Activated naive CD4-positive, alpha-beta T cell treated with anti-CD3 and anti-CD28 coated beads, Interleukin-2, amount 50 U/mL, for 72 hours (primary cell): ENCODE measurements around the gene ADK. TPM values are rescaled to one million over a fixed set of nuclear protein-coding genes. Genes with fewer than 3 reads are reported as not detected.

ENCODE experiments used
- ATAC-seq, 2 donors: fragments of 150-1000 bp; cut with Tn5 transposase; 2 replicates each; pipeline ENCODE4 v1.10.0; 2021; ENCODE audit warnings: mild to moderate bottlenecking in 2 of 2, moderate library complexity in 2 of 2
- DNase-seq, 2 donors: peaks; one replicate each; pipeline ENCODE4 v3.0.0; 2021 to 2022; ENCODE audit warnings: low spot score in 2 of 2
- H3K27ac Mint-ChIP-seq, 2 donors: one replicate each; pipeline ENCODE4 v1.8.0; 2022; ENCODE audit warnings: mild to moderate bottlenecking in 2 of 2, mixed read lengths in 2 of 2
- H3K36me3 Mint-ChIP-seq, 2 donors: one replicate each; pipeline ENCODE4 v1.8.0; 2022; ENCODE audit warnings: mixed read lengths in 2 of 2
- H3K9me3 Mint-ChIP-seq, 2 donors: one replicate each; pipeline ENCODE4 v1.8.0; 2022; ENCODE audit warnings: mixed read lengths in 2 of 2
- total RNA-seq, 2 donors: library from RNA; stranded (reverse); gene quantifications; one replicate each; pipeline ENCODE4 v1.2.3, GENCODE V29; 2022

Gene ADK
- total RNA-seq, 2 donors from 2014 or later: 52.0 to 53.3 TPM

- Mint-ChIP-seq H3K36me3 (no peaks in the 10 kb centered on the region), H3K9me3 (no peaks in the 10 kb centered on the region), H3K27ac (peak overlapping the region in 1 of 2 donors; percentile 7)
- ATAC-seq (no peak), DNase-seq (no peak)
Observed at GRCh38 chr10:74704629-74705357, 553.8 kb downstream of the ADK start.

GRCh38 chr10:74705358-74705980 lies 554.4 kb downstream of the ADK start:
- Mint-ChIP-seq H3K36me3 (no peaks in the 10 kb centered on the region), H3K9me3 (no peaks in the 10 kb centered on the region), H3K27ac (peak overlapping the region in 1 of 2 donors; percentile 7)
- ATAC-seq: no peak
- DNase-seq: no peak

- DNase-seq (no peak), ATAC-seq (no peak)
- Mint-ChIP-seq H3K27ac (no peak overlapping the region), H3K9me3 (no peaks in the 10 kb centered on the region), H3K36me3 (peaks cover 0 to 6% of the 10 kb centered on the region in 2 donors)
Observed at GRCh38 chr10:74706966-74707365, 555.9 kb downstream of the ADK start.

- DNase-seq: no peak
- Mint-ChIP-seq H3K27ac (no peak overlapping the region), H3K36me3 (peaks cover 0 to 6% of the 10 kb centered on the region in 2 donors), H3K9me3 (no peaks in the 10 kb centered on the region)
- ATAC-seq: no peak
Observed at GRCh38 chr10:74708246-74708645, 557.2 kb downstream of the ADK start.

GRCh38 chr10:74718208-74718607 lies 567.2 kb downstream of the ADK start:
- Mint-ChIP-seq H3K9me3 (peaks cover 24 to 33% of the 10 kb centered on the region in 2 donors), H3K36me3 (peaks cover 31 to 37% of the 10 kb centered on the region in 2 donors), H3K27ac (no peak overlapping the region)
- no peak for ATAC-seq
- DNase-seq: no peak

GRCh38 chr10:74728225-74728624 lies 577.2 kb downstream of the ADK start:
- ATAC-seq (no peak), DNase-seq (no peak)
- H3K36me3 Mint-ChIP-seq: peaks cover 0 to 6% of the 10 kb centered on the region in 2 donors
- H3K27ac Mint-ChIP-seq: no peak overlapping the region
- H3K9me3 Mint-ChIP-seq: peaks cover 0 to 10% of the 10 kb centered on the region in 2 donors

GRCh38 chr10:74730246-74730645 lies 579.2 kb downstream of the ADK start:
- H3K27ac Mint-ChIP-seq: no peak overlapping the region
- no peaks in the 10 kb centered on the region for H3K36me3 Mint-ChIP-seq
- peaks cover 4 to 5% of the 10 kb centered on the region in 2 donors for H3K9me3 Mint-ChIP-seq
- ATAC-seq (no peak), DNase-seq (no peak)

- H3K36me3 Mint-ChIP-seq: no peaks in the 10 kb centered on the region
- DNase-seq: no peak
- no peak for ATAC-seq
Observed at GRCh38 chr10:74733612-74734011, 582.6 kb downstream of the ADK start.

GRCh38 chr10:74736029-74736428 lies 585.0 kb downstream of the ADK start:
- no peaks in the 10 kb centered on the region for H3K36me3 Mint-ChIP-seq
- H3K27ac Mint-ChIP-seq: no peak overlapping the region
- no peak for ATAC-seq
- no peak for DNase-seq
- peaks cover 0 to 5% of the 10 kb centered on the region in 2 donors for H3K9me3 Mint-ChIP-seq

More at GRCh38 chr10:74733612-74734011, 582.6 kb downstream of the ADK start:
- Mint-ChIP-seq H3K9me3 (peaks cover 4 to 5% of the 10 kb centered on the region in 2 donors), H3K27ac (no peak overlapping the region)

- ATAC-seq (no peak), DNase-seq (no peak)
- H3K36me3 Mint-ChIP-seq: no peaks in the 10 kb centered on the region
- H3K9me3 Mint-ChIP-seq: peaks cover 0 to 5% of the 10 kb centered on the region in 2 donors
- no peak overlapping the region for H3K27ac Mint-ChIP-seq
Observed at GRCh38 chr10:74738052-74738451, 587.0 kb downstream of the ADK start.

GRCh38 chr10:74738542-74738941 lies 587.5 kb downstream of the ADK start:
- Mint-ChIP-seq H3K27ac (peak overlapping the region; percentile 58 to 84), H3K9me3 (peaks cover 0 to 4% of the 10 kb centered on the region in 2 donors), H3K36me3 (no peaks in the 10 kb centered on the region)
- DNase-seq (no peak), ATAC-seq (no peak)

GRCh38 chr10:74738985-74739567 lies 588.1 kb downstream of the ADK start:
- ATAC-seq (peak; percentile 49 to 91), DNase-seq (peak in 1 of 2 donors; percentile 61)
- Mint-ChIP-seq H3K9me3 (no peaks in the 10 kb centered on the region), H3K36me3 (no peaks in the 10 kb centered on the region), H3K27ac (peak overlapping the region; percentile 58 to 84)

GRCh38 chr10:74743401-74743800 lies 592.4 kb downstream of the ADK start:
- no peaks in the 10 kb centered on the region for H3K9me3 Mint-ChIP-seq
- ATAC-seq (no peak), DNase-seq (no peak)
- no peaks in the 10 kb centered on the region for H3K36me3 Mint-ChIP-seq
- peak overlapping the region in 1 of 2 donors; percentile 85 for H3K27ac Mint-ChIP-seq

- ATAC-seq: no peak
- no peak overlapping the region for H3K27ac Mint-ChIP-seq
- DNase-seq: no peak
- H3K36me3 Mint-ChIP-seq: no peaks in the 10 kb centered on the region
- no peaks in the 10 kb centered on the region for H3K9me3 Mint-ChIP-seq
Observed at GRCh38 chr10:74745449-74745848, 594.4 kb downstream of the ADK start.

- Mint-ChIP-seq H3K27ac (no peak overlapping the region), H3K36me3 (no peaks in the 10 kb centered on the region), H3K9me3 (no peaks in the 10 kb centered on the region)
- no peak for ATAC-seq
- DNase-seq: no peak
Observed at GRCh38 chr10:74746813-74747212, 595.8 kb downstream of the ADK start.

GRCh38 chr10:74748468-74749031 lies 597.5 kb downstream of the ADK start:
- H3K9me3 Mint-ChIP-seq: no peaks in the 10 kb centered on the region

GRCh38 chr10:74750848-74751274 lies 599.8 kb downstream of the ADK start:
- no peaks in the 10 kb centered on the region for H3K9me3 Mint-ChIP-seq
- no peaks in the 10 kb centered on the region for H3K36me3 Mint-ChIP-seq
- peak in 1 of 2 donors; percentile 49 for ATAC-seq
- no peak for DNase-seq
- no peak overlapping the region for H3K27ac Mint-ChIP-seq

More at GRCh38 chr10:74748468-74749031, 597.5 kb downstream of the ADK start:
- no peaks in the 10 kb centered on the region for H3K36me3 Mint-ChIP-seq
- no peak for DNase-seq
- no peak for ATAC-seq
- no peak overlapping the region for H3K27ac Mint-ChIP-seq
